Caco-2 (cell line): ENCODE data around the gene BTBD17. TPM values are rescaled to one million over a fixed set of nuclear protein-coding genes. Genes with fewer than 3 reads are reported as not detected.

Source experiments
- BruUV-seq: library from RNA; stranded (reverse); fragments of 400-500 nt; replicated peaks from 2 replicates; lab custom pipeline; 2021; lab: Mats Ljungman, UMichigan
- CTCF ChIA-PET: fragments of 300-600 bp; sonication (Branson Sonifier 250); formaldehyde crosslinking; loops from one replicate; lab custom pipeline; 2022; ENCODE audit warnings: antibody characterized with exemption; lab: Charles Lee
- POLR2A ChIA-PET: fragments of 300-600 bp; sonication (Branson Sonifier 250); formaldehyde crosslinking; loops from one replicate; lab custom pipeline; 2022; ENCODE audit warnings: antibody characterized with exemption; lab: Charles Lee
- DNase-seq, 2 experiments: peaks; one replicate each; pipeline versions ENCODE4 v3.0.0 to v3.0.0-alpha.2; 2020 to 2022
- H3K27me3 ChIP-seq: replicated peaks from 2 replicates; pipeline ENCODE4 v1.6.0; 2011; ENCODE audit warnings: low read length; ENCODE audit not compliant: control insufficient read depth, insufficient read depth
- H3K36me3 ChIP-seq: 2 replicates; pipeline ENCODE4 v1.5.1; 2011; ENCODE audit warnings: low read length; ENCODE audit not compliant: control insufficient read depth, insufficient read depth
- H3K4me1 ChIP-seq: fragments of 250-450 bp; sonication (Bioruptor Pico); 2 replicates; pipeline ENCODE4 v1.5.1; 2020; ENCODE audit warnings: mild to moderate bottlenecking
- H3K4me3 ChIP-seq: 2 replicates; pipeline ENCODE4 v1.5.1; 2011; ENCODE audit warnings: low read depth, mild to moderate bottlenecking, control low read depth, low read length
- H3K9me3 ChIP-seq: fragments of 250-450 bp; sonication (Bioruptor Pico); 2 replicates; pipeline ENCODE4 v1.5.1; 2020; ENCODE audit warnings: mild to moderate bottlenecking, moderate library complexity
- H3K27ac Mint-ChIP-seq: one replicate; pipeline ENCODE4 v1.8.0; 2022; ENCODE audit warnings: mixed read lengths; ENCODE audit not compliant: unreplicated experiment
- H3K27me3 Mint-ChIP-seq: one replicate; pipeline ENCODE4 v1.8.0; 2022; ENCODE audit warnings: mixed read lengths; ENCODE audit not compliant: insufficient read depth, unreplicated experiment
- H3K36me3 Mint-ChIP-seq: one replicate; pipeline ENCODE4 v1.8.0; 2022; ENCODE audit warnings: mild to moderate bottlenecking, mixed read lengths; ENCODE audit not compliant: insufficient read depth, unreplicated experiment
- H3K4me1 Mint-ChIP-seq: one replicate; pipeline ENCODE4 v1.8.0; 2022; ENCODE audit warnings: low read depth, mixed read lengths; ENCODE audit not compliant: unreplicated experiment
- H3K4me3 Mint-ChIP-seq: one replicate; pipeline ENCODE4 v1.8.0; 2022; ENCODE audit warnings: mild to moderate bottlenecking, moderate library complexity, mixed read lengths; ENCODE audit not compliant: unreplicated experiment
- H3K9me3 Mint-ChIP-seq: one replicate; pipeline ENCODE4 v1.8.0; 2022; ENCODE audit warnings: mixed read lengths; ENCODE audit not compliant: unreplicated experiment
- intact Hi-C: fragments of 100-400 bp; cut with micrococcal nuclease; formaldehyde crosslinking; loops from one replicate; pipeline ENCODE4 v1.10.0; 2022; ENCODE audit not compliant: unreplicated experiment
- total RNA-seq: library from RNA; stranded (reverse); gene quantifications from 2 replicates; pipeline ENCODE4 v1.2.3, GENCODE V29; 2022
- TF ChIP-seq, protein P1 (sequence below), 2 experiments: fragments of 200-600 bp in 1 of 2; IDR thresholded peaks; 1 replicate in 1 of 2; 2 replicates in 1 of 2; pipeline versions ENCODE4 v1.5.1 to v1.8.0; 2011 to 2022; ENCODE audit warnings: antibody characterized with exemption in 1 of 2, control low read depth in 1 of 2, inconsistent platforms in 1 of 2, low read depth in 1 of 2, low read length in 1 of 2, mild to moderate bottlenecking in 1 of 2, moderate library complexity in 1 of 2; ENCODE audit not compliant: insufficient read depth in 1 of 2, severe bottlenecking in 1 of 2, unreplicated experiment in 1 of 2

BTBD17 gene
- total RNA-seq, 1 experiment from 2014 or later: not detected

DNA sequence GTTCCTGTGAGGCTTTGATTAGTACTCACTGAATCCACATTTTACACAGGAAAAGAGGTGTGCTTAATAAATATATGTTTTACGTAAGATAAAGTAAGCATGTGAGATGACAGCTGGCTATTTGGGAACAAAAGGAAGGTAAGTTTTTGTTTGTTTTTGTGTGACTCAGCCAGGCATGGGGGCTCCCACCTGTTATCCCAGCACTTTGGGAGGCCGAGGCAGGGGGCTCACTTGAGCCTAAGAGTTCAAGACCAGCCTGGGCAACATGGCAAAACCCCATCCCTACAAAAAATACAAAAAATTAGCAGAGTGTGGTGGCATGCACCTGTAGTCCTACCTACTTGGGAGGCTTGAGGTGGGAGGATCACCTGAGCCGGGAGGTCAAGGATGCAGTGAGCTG is 23.5 kb upstream of the BTBD17 start:
- BruUV-seq: no TSS peak
- no peak overlapping the region for H3K27ac Mint-ChIP-seq
- no peaks in the 10 kb centered on the region for H3K36me3 ChIP-seq
- H3K9me3 ChIP-seq: no peaks in the 10 kb centered on the region
- H3K4me1 Mint-ChIP-seq: peaks cover 16% of the 10 kb centered on the region
- CTCF ChIA-PET: no interaction called here
- H3K4me3 Mint-ChIP-seq: no peak overlapping the region
- peaks cover 19% of the 10 kb centered on the region for H3K4me1 ChIP-seq
- intact Hi-C loops: no loop called here
- no peaks in the 10 kb centered on the region for H3K36me3 Mint-ChIP-seq
- H3K9me3 Mint-ChIP-seq: peaks cover 9% of the 10 kb centered on the region
- no peak overlapping the region for H3K4me3 ChIP-seq
- DNase-seq: no peak
- POLR2A ChIA-PET: no interaction called here
- TF ChIP-seq, protein P1, sequence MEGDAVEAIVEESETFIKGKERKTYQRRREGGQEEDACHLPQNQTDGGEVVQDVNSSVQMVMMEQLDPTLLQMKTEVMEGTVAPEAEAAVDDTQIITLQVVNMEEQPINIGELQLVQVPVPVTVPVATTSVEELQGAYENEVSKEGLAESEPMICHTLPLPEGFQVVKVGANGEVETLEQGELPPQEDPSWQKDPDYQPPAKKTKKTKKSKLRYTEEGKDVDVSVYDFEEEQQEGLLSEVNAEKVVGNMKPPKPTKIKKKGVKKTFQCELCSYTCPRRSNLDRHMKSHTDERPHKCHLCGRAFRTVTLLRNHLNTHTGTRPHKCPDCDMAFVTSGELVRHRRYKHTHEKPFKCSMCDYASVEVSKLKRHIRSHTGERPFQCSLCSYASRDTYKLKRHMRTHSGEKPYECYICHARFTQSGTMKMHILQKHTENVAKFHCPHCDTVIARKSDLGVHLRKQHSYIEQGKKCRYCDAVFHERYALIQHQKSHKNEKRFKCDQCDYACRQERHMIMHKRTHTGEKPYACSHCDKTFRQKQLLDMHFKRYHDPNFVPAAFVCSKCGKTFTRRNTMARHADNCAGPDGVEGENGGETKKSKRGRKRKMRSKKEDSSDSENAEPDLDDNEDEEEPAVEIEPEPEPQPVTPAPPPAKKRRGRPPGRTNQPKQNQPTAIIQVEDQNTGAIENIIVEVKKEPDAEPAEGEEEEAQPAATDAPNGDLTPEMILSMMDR (IDR thresholded peaks at IDR 0.05; ENCODE audit: insufficient read depth in 1 of 2, low read depth in 1 of 2, low read length in 1 of 2, severe bottlenecking in 1 of 2, unreplicated experiment in 1 of 2): no peak
- no peaks in the 10 kb centered on the region for H3K27me3 ChIP-seq
- H3K27me3 Mint-ChIP-seq: peaks cover under 1% of the 10 kb centered on the region

DNA sequence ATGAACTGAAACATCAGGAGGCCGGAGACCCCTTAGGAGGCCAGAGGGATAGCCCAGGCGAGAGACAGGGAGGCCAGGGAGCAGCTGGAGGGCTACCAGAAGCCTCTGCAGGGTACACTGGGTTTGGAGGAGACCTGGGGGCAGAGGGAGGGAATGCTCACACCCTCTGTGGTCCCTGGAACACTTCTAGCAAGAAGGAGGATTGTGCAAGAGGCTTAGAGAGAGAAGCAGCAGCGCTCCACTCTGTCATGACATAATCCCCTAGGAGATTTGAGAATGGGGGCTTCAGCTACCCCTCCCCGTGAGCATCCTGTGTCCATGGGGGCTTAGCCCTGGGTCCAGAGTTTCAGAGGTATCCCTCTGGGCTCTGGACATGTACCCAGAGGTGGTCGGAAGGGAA is 21.5 kb upstream of the BTBD17 start:
- BruUV-seq: no TSS peak

GRCh38 chr17:74380959-74381808 is 19.5 kb upstream of the BTBD17 start:
- CTCF ChIA-PET: interaction anchor here (0.6 to 4.4 kb wide), 9 partner anchors 11 to 113 kb away, joined by 3 to 110 read pairs (median 5); partner anchors contain the start of gene GPR142
- intact Hi-C loops: no loop called here
- Histone ChIP-seq H3K4me1 (peaks cover 19% of the 10 kb centered on the region), H3K4me3 (no peak overlapping the region), H3K27me3 (no peaks in the 10 kb centered on the region), H3K9me3 (no peaks in the 10 kb centered on the region), H3K36me3 (no peaks in the 10 kb centered on the region)
- Mint-ChIP-seq H3K4me1 (peaks cover 20% of the 10 kb centered on the region), H3K27me3 (no peaks in the 10 kb centered on the region), H3K4me3 (no peak overlapping the region), H3K36me3 (peaks cover 5% of the 10 kb centered on the region), H3K27ac (peak overlapping the region; percentile 73), H3K9me3 (peaks cover 9% of the 10 kb centered on the region)
- BruUV-seq: no TSS peak
- POLR2A ChIA-PET: interaction anchor here (0.6 kb wide), 1 partner anchor 73 kb away, joined by 7 read pairs; no protein-coding TSS in a partner anchor
- DNase-seq: no peak
- TF ChIP-seq, protein P1 (IDR thresholded peaks at IDR 0.05; ENCODE audit: insufficient read depth in 1 of 2, low read depth in 1 of 2, low read length in 1 of 2, severe bottlenecking in 1 of 2, unreplicated experiment in 1 of 2): peak in 1 of 2 experiments; percentile 7

More for the DNA sequence above, 21.5 kb upstream of the BTBD17 start:
- Mint-ChIP-seq H3K27ac (no peak overlapping the region), H3K9me3 (peaks cover 9% of the 10 kb centered on the region), H3K36me3 (peaks cover 5% of the 10 kb centered on the region), H3K27me3 (no peaks in the 10 kb centered on the region), H3K4me1 (peaks cover 20% of the 10 kb centered on the region), H3K4me3 (no peak overlapping the region)
- ChIA-PET POLR2A (no interaction called here), CTCF (interaction anchor here (1.3 kb wide), 1 partner anchor 15 kb away, joined by 11 read pairs; no protein-coding TSS in a partner anchor)
- H3K4me1 ChIP-seq: peaks cover 27% of the 10 kb centered on the region
- no peak overlapping the region for H3K4me3 ChIP-seq
- no peaks in the 10 kb centered on the region for H3K36me3 ChIP-seq
- TF ChIP-seq, protein P1 (IDR thresholded peaks at IDR 0.05; ENCODE audit: insufficient read depth in 1 of 2, low read depth in 1 of 2, low read length in 1 of 2, severe bottlenecking in 1 of 2, unreplicated experiment in 1 of 2): no peak
- H3K9me3 ChIP-seq: no peaks in the 10 kb centered on the region
- DNase-seq: no peak
- no peaks in the 10 kb centered on the region for H3K27me3 ChIP-seq
- intact Hi-C loops: no loop called here
